Gastrocnemius medialis (tissue), 4 donors: Measurements from ENCODE around the gene P2RX4.

Source experiments
- POLR2A ChIP-seq, 2 donors: fragments of 450-650 bp; IDR thresholded peaks; one replicate each; pipeline ENCODE4 v1.6.1; 2017; ENCODE audit warnings: antibody characterized with exemption in 2 of 2, mild to moderate bottlenecking in 2 of 2, moderate library complexity in 2 of 2
- TF ChIP-seq, protein P1 (sequence below), 5 experiments: fragments of 450-650 bp in 3 of 5; fragments of 200-600 bp in 2 of 5; sonication (generic) in 2 of 5; IDR thresholded peaks in 4 of 5; conservative IDR thresholded peaks in 1 of 5; 1 replicate in 4 of 5; 2 replicates in 1 of 5; pipeline ENCODE4 v1.5.1; 2016 to 2019; ENCODE audit warnings: antibody characterized with exemption in 5 of 5, mild to moderate bottlenecking in 3 of 5, moderate library complexity in 3 of 5

GRCh38 chr12:121181181-121181580 lies 28.7 kb upstream of the P2RX4 start:
- TF ChIP-seq, protein P1, sequence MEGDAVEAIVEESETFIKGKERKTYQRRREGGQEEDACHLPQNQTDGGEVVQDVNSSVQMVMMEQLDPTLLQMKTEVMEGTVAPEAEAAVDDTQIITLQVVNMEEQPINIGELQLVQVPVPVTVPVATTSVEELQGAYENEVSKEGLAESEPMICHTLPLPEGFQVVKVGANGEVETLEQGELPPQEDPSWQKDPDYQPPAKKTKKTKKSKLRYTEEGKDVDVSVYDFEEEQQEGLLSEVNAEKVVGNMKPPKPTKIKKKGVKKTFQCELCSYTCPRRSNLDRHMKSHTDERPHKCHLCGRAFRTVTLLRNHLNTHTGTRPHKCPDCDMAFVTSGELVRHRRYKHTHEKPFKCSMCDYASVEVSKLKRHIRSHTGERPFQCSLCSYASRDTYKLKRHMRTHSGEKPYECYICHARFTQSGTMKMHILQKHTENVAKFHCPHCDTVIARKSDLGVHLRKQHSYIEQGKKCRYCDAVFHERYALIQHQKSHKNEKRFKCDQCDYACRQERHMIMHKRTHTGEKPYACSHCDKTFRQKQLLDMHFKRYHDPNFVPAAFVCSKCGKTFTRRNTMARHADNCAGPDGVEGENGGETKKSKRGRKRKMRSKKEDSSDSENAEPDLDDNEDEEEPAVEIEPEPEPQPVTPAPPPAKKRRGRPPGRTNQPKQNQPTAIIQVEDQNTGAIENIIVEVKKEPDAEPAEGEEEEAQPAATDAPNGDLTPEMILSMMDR (IDR thresholded peaks at IDR 0.05 in 4 of 5, conservative IDR thresholded peaks at IDR 0.05 in 1 of 5), result no peak
- TF ChIP-seq POLR2A (IDR thresholded peaks at IDR 0.05), result no peak
